ES-I3 (cell line): Measurements from ENCODE around the gene ITIH2.
"Not testable (repeated sequence)": the region's sequence is repeated elsewhere in the genome, so short reads cannot be mapped to it uniquely, and the experiment has no call there.

Experiments used
- H3K36me3 ChIP-seq: 2 replicates; pipeline ENCODE4 v1.6.1; 2013; ENCODE audit warnings: mild to moderate bottlenecking, low read length, control low read depth, moderate library complexity; ENCODE audit not compliant: insufficient read depth
- H3K4me1 ChIP-seq: 2 replicates; pipeline ENCODE4 v1.6.1; 2013; ENCODE audit warnings: mild to moderate bottlenecking, control low read depth, low read length; ENCODE audit not compliant: insufficient read depth
- H3K9ac ChIP-seq: 2 replicates; pipeline ENCODE4 v1.6.1; 2013; ENCODE audit warnings: low read depth, mild to moderate bottlenecking, low read length, moderate library complexity
- H3K9me3 ChIP-seq: 2 replicates; pipeline ENCODE4 v1.6.1; 2013; ENCODE audit warnings: mild to moderate bottlenecking, low read length, moderate library complexity; ENCODE audit not compliant: control insufficient read depth, insufficient read depth

The ITIH2 gene, protein sequence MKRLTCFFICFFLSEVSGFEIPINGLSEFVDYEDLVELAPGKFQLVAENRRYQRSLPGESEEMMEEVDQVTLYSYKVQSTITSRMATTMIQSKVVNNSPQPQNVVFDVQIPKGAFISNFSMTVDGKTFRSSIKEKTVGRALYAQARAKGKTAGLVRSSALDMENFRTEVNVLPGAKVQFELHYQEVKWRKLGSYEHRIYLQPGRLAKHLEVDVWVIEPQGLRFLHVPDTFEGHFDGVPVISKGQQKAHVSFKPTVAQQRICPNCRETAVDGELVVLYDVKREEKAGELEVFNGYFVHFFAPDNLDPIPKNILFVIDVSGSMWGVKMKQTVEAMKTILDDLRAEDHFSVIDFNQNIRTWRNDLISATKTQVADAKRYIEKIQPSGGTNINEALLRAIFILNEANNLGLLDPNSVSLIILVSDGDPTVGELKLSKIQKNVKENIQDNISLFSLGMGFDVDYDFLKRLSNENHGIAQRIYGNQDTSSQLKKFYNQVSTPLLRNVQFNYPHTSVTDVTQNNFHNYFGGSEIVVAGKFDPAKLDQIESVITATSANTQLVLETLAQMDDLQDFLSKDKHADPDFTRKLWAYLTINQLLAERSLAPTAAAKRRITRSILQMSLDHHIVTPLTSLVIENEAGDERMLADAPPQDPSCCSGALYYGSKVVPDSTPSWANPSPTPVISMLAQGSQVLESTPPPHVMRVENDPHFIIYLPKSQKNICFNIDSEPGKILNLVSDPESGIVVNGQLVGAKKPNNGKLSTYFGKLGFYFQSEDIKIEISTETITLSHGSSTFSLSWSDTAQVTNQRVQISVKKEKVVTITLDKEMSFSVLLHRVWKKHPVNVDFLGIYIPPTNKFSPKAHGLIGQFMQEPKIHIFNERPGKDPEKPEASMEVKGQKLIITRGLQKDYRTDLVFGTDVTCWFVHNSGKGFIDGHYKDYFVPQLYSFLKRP

DNA sequence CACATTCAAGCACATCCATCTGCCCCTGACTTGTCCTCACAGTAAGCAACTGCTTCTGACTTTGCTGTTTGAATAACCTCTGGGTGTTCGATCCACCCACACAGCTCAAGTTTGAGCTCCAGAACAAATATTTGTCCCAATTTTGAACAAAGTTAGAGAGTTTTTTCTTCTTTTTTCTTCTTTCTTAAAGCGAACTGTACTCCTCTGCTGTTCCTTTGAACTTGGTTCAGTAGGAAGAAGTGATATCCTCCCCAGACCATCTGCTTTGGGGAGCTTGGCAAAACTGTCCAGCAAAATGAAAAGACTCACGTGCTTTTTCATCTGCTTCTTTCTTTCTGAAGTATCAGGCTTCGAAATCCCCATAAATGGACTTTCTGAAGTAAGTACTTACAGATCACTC, at the start of gene ITIH2:
ITIH2 (plus strand) TSS at position 177 of the 400 bp plus-strand sequence; CDS start at position 296, 119 bp downstream.
- Histone ChIP-seq H3K9ac (no peak within 1 kb of the TSS), H3K9me3 (no peaks in the 10 kb centered on the region), H3K36me3 (no peaks in the 10 kb centered on the region), H3K4me1 (no peaks in the 10 kb centered on the region)

- H3K36me3 ChIP-seq, H3K9me3 ChIP-seq, H3K4me1 ChIP-seq, H3K9ac ChIP-seq: not testable (repeated sequence)
These were observed 46.0 kb upstream of the ITIH2 start for GRCh38 chr10:7657079-7657478.

DNA sequence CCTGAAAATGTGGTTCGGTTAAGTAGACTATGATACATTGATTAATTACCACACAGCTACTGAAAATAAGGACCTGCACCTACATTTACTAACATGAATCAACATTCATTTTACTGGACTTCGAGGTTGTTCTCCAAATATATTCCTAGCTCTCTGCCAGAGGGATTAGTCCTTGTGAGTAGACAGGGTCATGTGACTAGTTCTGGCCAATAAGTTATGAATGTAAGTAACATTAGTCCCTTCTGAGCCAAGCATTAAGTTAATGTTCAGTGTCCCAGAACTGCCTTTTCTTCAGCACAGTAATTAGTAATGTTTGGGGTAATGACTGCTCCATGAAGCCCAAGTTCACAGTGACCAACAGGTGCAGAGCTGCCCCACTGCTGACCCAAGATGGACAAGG, 45.6 kb upstream of the ITIH2 start:
- Histone ChIP-seq H3K9ac (no peak overlapping the region), H3K36me3 (no peaks in the 10 kb centered on the region), H3K4me1 (no peaks in the 10 kb centered on the region), H3K9me3 (no peaks in the 10 kb centered on the region)

GRCh38 chr10:7659560-7659959, 43.6 kb upstream of the ITIH2 start:
- H3K9ac ChIP-seq = no peak overlapping the region
- no peaks in the 10 kb centered on the region for H3K36me3 ChIP-seq
- H3K4me1 ChIP-seq = no peaks in the 10 kb centered on the region
- no peaks in the 10 kb centered on the region for H3K9me3 ChIP-seq

- peaks cover 4% of the 10 kb centered on the region; the same call in 1 of the 2 replicates for H3K4me1 ChIP-seq
- H3K36me3 ChIP-seq = no peaks in the 10 kb centered on the region
- H3K9me3 ChIP-seq = no peaks in the 10 kb centered on the region
- H3K9ac ChIP-seq = no peak overlapping the region
These were observed 40.6 kb upstream of the ITIH2 start for GRCh38 chr10:7662522-7662921.

DNA sequence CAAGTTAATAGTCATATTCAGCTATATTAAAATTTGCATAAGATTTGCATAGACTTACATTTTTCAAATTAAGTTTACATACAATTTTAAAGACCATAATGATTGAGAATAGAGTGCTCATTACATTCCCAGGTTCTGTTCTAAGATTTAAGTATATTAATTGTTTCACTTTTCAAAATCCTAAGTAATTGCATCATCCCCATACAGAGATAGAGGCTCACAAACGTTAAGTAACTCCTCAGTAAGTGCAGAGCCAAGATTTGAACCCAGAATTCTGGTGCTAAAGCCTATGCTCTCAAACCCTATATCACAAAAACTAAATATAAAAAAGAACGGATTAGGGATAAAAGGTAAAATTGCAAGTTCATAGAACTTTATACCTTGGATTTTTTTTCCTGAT, 38.4 kb upstream of the ITIH2 start:
- no peaks in the 10 kb centered on the region for H3K36me3 ChIP-seq
- no peak overlapping the region for H3K9ac ChIP-seq
- peaks cover 4% of the 10 kb centered on the region; the same call in 1 of the 2 replicates for H3K4me1 ChIP-seq
- no peaks in the 10 kb centered on the region for H3K9me3 ChIP-seq

DNA sequence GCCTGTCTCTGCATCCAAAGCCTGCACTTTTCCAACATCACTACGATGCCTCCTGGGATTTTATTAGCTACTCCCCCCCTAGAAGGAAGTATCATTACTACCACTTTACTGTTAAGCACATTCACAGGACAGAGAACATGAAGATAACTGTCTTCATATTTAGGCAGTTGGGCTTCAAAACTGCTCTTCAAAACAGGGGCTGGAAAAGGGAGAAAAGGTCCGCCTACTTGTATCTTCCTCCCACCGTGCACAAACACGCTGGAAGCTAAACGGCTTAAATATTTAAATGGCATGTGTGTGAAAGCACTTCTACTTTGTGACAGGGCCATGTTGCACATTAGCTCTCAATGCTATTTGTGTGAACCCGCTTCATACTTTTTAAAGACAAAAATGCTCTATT, 37.3 kb upstream of the ITIH2 start:
- Histone ChIP-seq H3K9ac (peak overlapping the region; percentile 88; the same call in 1 of the 2 replicates), H3K36me3 (no peaks in the 10 kb centered on the region), H3K9me3 (no peaks in the 10 kb centered on the region), H3K4me1 (peaks cover 4% of the 10 kb centered on the region; the same call in 1 of the 2 replicates)

DNA sequence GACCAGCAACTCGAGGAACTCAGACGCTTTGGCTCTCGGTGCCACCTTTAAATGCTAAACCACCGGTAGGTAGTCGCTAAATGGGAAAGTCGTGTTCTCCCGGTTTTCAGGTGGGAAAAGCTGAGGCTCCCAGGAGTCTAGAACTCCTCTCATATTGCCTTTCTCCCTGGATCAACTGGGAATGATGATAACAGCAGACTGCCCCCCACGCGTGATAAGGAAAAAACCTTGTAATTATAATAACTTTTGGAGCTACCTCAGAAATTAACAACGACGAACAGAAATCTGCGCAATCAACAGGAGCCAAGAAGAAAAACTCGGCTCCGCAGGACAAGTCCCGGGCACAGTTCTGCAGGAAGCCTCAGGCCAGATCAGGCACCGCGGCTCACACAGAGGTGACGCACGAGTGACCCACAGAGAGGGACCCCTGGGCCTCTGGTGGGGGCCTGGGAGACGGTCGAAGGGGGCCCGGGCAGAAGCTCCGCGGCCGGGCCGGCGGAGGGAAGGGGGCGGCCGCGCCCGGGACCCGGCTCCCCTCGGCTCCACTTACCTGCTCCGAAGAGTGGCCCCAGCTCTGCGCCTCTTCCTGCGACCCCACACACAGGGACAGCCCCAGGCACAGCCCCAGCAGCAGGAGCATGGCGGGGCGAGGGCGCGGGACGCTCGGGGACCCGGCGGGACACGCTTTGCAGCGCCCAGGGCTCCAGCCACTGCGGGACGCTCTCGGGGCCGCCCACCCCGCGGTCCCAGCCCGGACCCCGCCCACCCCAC, 36.7 kb upstream of the ITIH2 start, which contains the start of gene ITIH5:
ITIH5 (minus strand) TSS at position 714 of the 771 bp plus-strand sequence; CDS start at position 640, 74 bp downstream.
- H3K9me3 ChIP-seq = no peaks in the 10 kb centered on the region
- no peaks in the 10 kb centered on the region for H3K36me3 ChIP-seq
- H3K9ac ChIP-seq = peak within 1 kb of the TSS; percentile 88
- H3K4me1 ChIP-seq = peaks cover 4% of the 10 kb centered on the region; the same call in 1 of the 2 replicates

DNA sequence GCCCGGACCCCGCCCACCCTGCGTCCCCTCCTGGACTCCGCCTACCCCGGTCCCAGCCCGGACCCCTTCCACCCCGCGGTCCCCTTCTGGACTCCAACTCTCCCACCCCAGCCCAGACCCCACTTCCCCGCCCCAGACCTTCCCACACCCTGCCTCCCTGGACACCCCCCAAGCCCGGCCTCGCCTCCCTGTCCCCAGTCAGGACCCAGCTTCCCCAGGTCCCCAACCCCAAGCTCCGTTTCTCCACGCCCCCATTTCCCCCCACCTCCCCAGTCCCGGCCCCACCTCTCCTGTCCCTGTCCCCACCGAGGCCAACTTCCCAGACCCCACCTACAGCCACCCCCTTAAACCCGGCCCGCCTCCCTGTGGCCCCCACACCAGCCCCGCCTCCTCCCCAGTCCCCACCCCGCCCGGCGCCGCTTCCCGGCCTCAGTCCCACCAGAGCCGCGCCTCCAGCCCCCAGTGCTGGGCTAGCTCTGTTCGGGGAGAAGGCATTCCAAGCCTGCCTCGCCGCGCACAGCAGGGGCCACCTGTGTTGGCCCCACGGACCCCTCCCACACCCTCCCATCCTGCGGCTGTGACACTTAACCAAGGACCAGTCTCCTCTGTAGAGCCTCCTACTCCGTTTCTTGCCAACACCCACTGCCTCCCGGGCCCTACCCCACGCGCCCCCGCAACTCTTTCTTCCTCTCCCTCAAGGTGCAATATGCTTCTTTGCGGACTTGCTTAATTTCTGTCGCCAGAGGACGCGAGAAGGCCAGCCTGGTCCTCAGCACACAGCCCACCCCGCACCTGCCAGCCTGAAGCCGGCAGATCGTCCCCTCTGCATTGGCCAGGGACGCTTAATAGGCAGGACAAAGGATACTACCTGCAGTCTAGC, 35.6 kb upstream of the ITIH2 start:
- Histone ChIP-seq H3K36me3 (no peaks in the 10 kb centered on the region), H3K9me3 (no peaks in the 10 kb centered on the region), H3K9ac (peak overlapping the region; percentile 78), H3K4me1 (peaks cover 4% of the 10 kb centered on the region; the same call in 1 of the 2 replicates)

DNA sequence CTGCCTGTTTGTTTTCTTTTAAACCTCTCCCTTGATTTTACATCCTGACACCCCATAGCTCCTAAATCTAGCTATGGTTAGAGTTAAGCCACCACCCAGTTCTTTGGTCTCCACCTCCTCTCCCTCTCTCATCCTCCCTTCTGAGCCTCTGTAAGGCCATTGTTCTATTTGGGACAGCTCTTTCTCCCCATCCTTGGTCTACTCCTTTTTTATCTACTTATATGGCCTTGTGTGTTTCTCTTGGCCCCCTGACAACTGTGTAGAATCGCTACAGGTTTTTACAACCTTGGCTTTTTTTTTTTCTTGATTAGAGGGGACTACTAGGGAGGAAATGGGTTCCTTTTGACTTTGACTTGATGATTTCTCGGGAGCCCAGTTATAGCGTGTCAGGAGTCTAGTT, 33.0 kb upstream of the ITIH2 start:
- Histone ChIP-seq H3K9ac (no peak overlapping the region), H3K4me1 (peaks cover under 1% of the 10 kb centered on the region; the same call in 1 of the 2 replicates), H3K9me3 (no peaks in the 10 kb centered on the region), H3K36me3 (no peaks in the 10 kb centered on the region)

GRCh38 chr10:7672341-7673134, 30.6 kb upstream of the ITIH2 start:
- Histone ChIP-seq H3K36me3 (no peaks in the 10 kb centered on the region), H3K4me1 (no peaks in the 10 kb centered on the region), H3K9ac (no peak overlapping the region), H3K9me3 (no peaks in the 10 kb centered on the region)

DNA sequence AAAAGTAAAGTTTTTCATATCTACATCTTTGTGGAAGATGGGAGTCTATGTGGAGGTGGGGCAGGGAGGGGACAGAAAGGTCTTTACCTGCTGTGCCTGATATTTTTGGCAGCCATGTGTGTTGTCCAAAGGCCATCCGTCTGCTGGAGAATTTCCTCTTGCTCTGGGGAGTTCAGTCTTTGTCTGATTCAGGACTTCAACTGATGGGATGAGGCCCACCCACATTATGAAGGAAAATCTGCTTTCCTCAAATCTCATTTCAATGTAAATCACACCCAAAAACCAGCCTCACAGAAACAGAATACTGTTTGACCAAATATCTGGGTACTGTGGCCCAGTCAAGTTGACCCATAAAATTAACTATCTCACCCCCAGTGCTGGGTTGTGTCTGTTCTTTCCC, 23.9 kb upstream of the ITIH2 start:
- no peaks in the 10 kb centered on the region for H3K4me1 ChIP-seq
- no peaks in the 10 kb centered on the region for H3K36me3 ChIP-seq
- no peak overlapping the region for H3K9ac ChIP-seq
- 0 out of 2 replicates have a peak, but pooled peaks cover 3% of the 10 kb centered on the region for H3K9me3 ChIP-seq
